Activated CD8-positive, alpha-beta T cell treated with anti-CD3 and anti-CD28 coated beads for 36 hours (primary cell): ENCODE results near the gene CCDC142. TPM values are rescaled to one million over a fixed set of nuclear protein-coding genes. Genes with fewer than 3 reads are reported as not detected.

Experiments
- ATAC-seq: fragments of 200-7000 bp; cut with Tn5 transposase; one replicate; pipeline ENCODE4 v1.10.0; 2021; ENCODE audit warnings: mild to moderate bottlenecking, moderate library complexity
- CTCF ChIA-PET: fragments of 350-600 bp; sonication (Branson Sonifier 250); formaldehyde crosslinking; loops from one replicate; lab custom pipeline; 2021; ENCODE audit warnings: antibody characterized with exemption; lab: Charles Lee
- POLR2A ChIA-PET: fragments of 350-600 bp; sonication (Branson Sonifier 250); formaldehyde crosslinking; loops from one replicate; lab custom pipeline; 2021; ENCODE audit warnings: antibody characterized with exemption; lab: Charles Lee
- DNase-seq: peaks from one replicate; pipeline ENCODE4 v3.0.0-alpha.2; 2020
- H3K27ac Mint-ChIP-seq: one replicate; pipeline ENCODE4 v1.8.0; 2021; ENCODE audit warnings: mild to moderate bottlenecking, mixed read lengths
- H3K27me3 Mint-ChIP-seq: one replicate; pipeline ENCODE4 v1.8.0; 2021; ENCODE audit warnings: mixed read lengths
- H3K36me3 Mint-ChIP-seq: one replicate; pipeline ENCODE4 v1.8.0; 2021; ENCODE audit warnings: low read depth, mixed read lengths
- H3K4me1 Mint-ChIP-seq: one replicate; pipeline ENCODE4 v1.8.0; 2021; ENCODE audit warnings: low read depth, mixed read lengths
- H3K4me3 Mint-ChIP-seq: one replicate; pipeline ENCODE4 v1.8.0; 2021; ENCODE audit warnings: mild to moderate bottlenecking, moderate library complexity, mixed read lengths
- H3K9me3 Mint-ChIP-seq: one replicate; pipeline ENCODE4 v1.8.0; 2021; ENCODE audit warnings: mixed read lengths
- intact Hi-C: fragments of 100-400 bp; cut with micrococcal nuclease; formaldehyde crosslinking; loops from one replicate; pipeline ENCODE4 v1.10.0; 2022
- total RNA-seq, 2 experiments: library from RNA; stranded (reverse); gene quantifications; one replicate each; pipeline ENCODE4 v1.2.3, GENCODE V29; 2021
- TF ChIP-seq, protein P1 (sequence below): fragments of 200-600 bp; IDR thresholded peaks from one replicate; pipeline ENCODE4 v1.8.0; 2022; ENCODE audit warnings: antibody characterized with exemption, mild to moderate bottlenecking

Gene CCDC142
- total RNA-seq, 2 experiments from 2014 or later, result 7.2 to 10.3 TPM

GRCh38 chr2:74424139-74424992 lies 58.4 kb downstream of the CCDC142 start:
- intact Hi-C loops, result no loop called here
- H3K27ac Mint-ChIP-seq, result no peak overlapping the region
- POLR2A ChIA-PET, result interaction anchor here (0.6 to 1.1 kb wide), 2 partner anchors 30 to 204 kb away, joined by 3 to 5 read pairs; partner anchors contain the start of gene INO80B

More at GRCh38 chr2:74424139-74424992, 58.4 kb downstream of the CCDC142 start:
- no peak for ATAC-seq
- Mint-ChIP-seq H3K4me3 (no peak overlapping the region), H3K4me1 (peaks cover 18% of the 10 kb centered on the region), H3K27me3 (no peaks in the 10 kb centered on the region), H3K36me3 (peaks cover 20% of the 10 kb centered on the region), H3K9me3 (no peaks in the 10 kb centered on the region)
- TF ChIP-seq, protein P1, sequence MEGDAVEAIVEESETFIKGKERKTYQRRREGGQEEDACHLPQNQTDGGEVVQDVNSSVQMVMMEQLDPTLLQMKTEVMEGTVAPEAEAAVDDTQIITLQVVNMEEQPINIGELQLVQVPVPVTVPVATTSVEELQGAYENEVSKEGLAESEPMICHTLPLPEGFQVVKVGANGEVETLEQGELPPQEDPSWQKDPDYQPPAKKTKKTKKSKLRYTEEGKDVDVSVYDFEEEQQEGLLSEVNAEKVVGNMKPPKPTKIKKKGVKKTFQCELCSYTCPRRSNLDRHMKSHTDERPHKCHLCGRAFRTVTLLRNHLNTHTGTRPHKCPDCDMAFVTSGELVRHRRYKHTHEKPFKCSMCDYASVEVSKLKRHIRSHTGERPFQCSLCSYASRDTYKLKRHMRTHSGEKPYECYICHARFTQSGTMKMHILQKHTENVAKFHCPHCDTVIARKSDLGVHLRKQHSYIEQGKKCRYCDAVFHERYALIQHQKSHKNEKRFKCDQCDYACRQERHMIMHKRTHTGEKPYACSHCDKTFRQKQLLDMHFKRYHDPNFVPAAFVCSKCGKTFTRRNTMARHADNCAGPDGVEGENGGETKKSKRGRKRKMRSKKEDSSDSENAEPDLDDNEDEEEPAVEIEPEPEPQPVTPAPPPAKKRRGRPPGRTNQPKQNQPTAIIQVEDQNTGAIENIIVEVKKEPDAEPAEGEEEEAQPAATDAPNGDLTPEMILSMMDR, result no peak
- CTCF ChIA-PET, result interaction anchor here (0.6 to 1.0 kb wide), 3 partner anchors 9 to 59 kb away, joined by 3 to 4 read pairs (median 3); partner anchors contain the start of genes CCDC142 and TTC31
- DNase-seq, result no peak

Other genes starting within 250 kb of the CCDC142 start
- 1 to 10 TPM; 1.8 to 2.0 TPM for gene SLC4A5, start 139.6 kb downstream of the CCDC142 start, total RNA-seq
- gene DCTN1, start 102.7 kb downstream of the CCDC142 start, total RNA-seq, result 10 to 100 TPM; 67.3 to 81.4 TPM
- 1 to 10 TPM; 2.6 to 3.9 TPM for gene C2orf81, start 61.4 kb downstream of the CCDC142 start, total RNA-seq
- 100 to 1,000 TPM; 129 to 132 TPM for gene WDR54, start 61.3 kb downstream of the CCDC142 start, total RNA-seq
- 1 to 10 TPM; 1.2 to 1.6 TPM for gene RTKN, start 41.1 kb downstream of the CCDC142 start, total RNA-seq
- 10 to 100 TPM; 23.9 to 24.2 TPM for gene INO80B, start 27.9 kb downstream of the CCDC142 start, total RNA-seq
- 10 to 100 TPM; 20.3 to 23.0 TPM for gene WBP1, start 24.6 kb downstream of the CCDC142 start, total RNA-seq
- 10 to 100 TPM; 50.8 to 53.1 TPM for gene MOGS, start 17.6 kb downstream of the CCDC142 start, total RNA-seq
- gene MRPL53, start 10.3 kb downstream of the CCDC142 start, total RNA-seq, result 100 to 1,000 TPM; 111 to 113 TPM
- 10 to 100 TPM; 20.3 to 21.9 TPM for gene TTC31, start 83 bp upstream of the CCDC142 start, total RNA-seq
- gene LBX2, start 16.6 kb upstream of the CCDC142 start, total RNA-seq, result under 1 TPM; 0.36 to 0.43 TPM
- gene PCGF1, start 24.7 kb upstream of the CCDC142 start, total RNA-seq, result 10 to 100 TPM; 16.1 to 21.1 TPM
- under 1 TPM in 1 of 2 experiments, not detected in 1; 0.16 TPM for gene TLX2, start 31.5 kb upstream of the CCDC142 start, total RNA-seq
- under 1 TPM; 0.50 to 0.96 TPM for gene DQX1, start 43.2 kb upstream of the CCDC142 start, total RNA-seq
- gene AUP1, start 46.7 kb upstream of the CCDC142 start, total RNA-seq, result 10 to 100 TPM; 90.8 to 92.7 TPM
- 10 to 100 TPM; 42.0 to 45.0 TPM for gene HTRA2, start 46.9 kb upstream of the CCDC142 start, total RNA-seq
- gene LOXL3, start 70.9 kb upstream of the CCDC142 start, total RNA-seq, result under 1 TPM; 0.38 to 0.60 TPM
- gene DOK1, start 71.7 kb upstream of the CCDC142 start, total RNA-seq, result 10 to 100 TPM; 15.0 to 16.6 TPM
- gene M1AP, start 165.3 kb upstream of the CCDC142 start, total RNA-seq, result not detected
- gene SEMA4F, start 171.2 kb upstream of the CCDC142 start, total RNA-seq, result 1 to 10 TPM; 3.1 to 4.2 TPM